Daoy (cell line): ENCODE results near the gene MVK. TPM values are rescaled to one million over a fixed set of nuclear protein-coding genes. Genes with fewer than 3 reads are reported as not detected.

Experiments
- DNase-seq: peaks from one replicate; pipeline ENCODE4 v3.0.0-alpha.2; 2015; ENCODE audit warnings: low read depth
- total RNA-seq: library from RNA; depleted of rRNA; stranded (reverse); fragments of >200 nt; shearing (Covaris generic); gene quantifications from 2 replicates; pipeline ENCODE4 v1.2.3, GENCODE V29; 2014; rRNA removed

MVK gene
- total RNA-seq = 23.6 and 30.9 TPM in 2 replicates

DNA sequence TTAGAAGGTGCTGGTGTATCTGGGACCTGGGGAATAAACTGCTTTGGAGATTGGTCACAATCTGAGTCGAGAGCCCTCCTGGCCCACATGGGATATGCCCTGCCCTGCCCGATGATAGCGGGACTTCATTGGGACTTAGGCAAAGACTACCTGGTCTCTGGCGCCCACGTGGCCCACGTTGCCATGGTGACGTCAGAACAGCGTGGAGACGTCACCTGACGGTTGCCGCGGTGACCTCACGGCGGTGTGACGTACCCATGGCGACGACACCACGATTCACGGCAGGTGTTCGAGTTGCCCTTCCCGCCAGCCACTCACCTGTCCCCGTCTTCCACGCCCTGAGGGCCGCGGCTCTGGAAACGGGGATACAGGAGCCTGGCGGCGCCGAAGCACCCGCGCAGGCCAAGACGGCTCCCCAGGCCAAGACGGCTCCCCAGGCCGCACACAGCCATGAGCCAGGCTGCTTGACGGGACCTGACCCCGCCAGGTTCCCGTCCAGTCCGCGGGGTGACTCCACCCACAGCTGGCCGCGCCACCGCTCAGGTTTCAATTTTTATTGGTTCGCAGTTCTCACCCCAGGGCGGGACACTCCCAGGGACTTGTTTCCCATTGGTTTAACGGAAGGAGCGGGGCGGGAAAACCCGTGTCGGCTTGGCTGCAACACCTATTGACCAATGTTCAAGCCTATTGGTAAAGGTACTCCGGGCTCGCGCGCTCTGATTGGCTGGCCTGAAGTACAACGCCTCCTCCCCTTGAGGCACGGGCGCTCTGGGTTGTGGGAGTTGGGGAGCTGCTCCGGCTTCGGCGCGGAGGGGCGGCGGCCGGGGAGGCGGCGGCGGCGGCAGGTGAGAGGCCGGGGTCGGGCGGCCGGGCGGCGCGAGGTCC, at the start of gene MVK, which contains the start of gene MMAB:
Gene MVK (plus strand): TSS at position 766 of the 885 bp plus-strand sequence. CDS start 1,029 bp downstream, outside the sequence.
Gene MMAB (minus strand): TSS at position 476 of the 885 bp plus-strand sequence. CDS start 24 bp downstream, at position 452.
- DNase-seq = peak; percentile 99

DNA sequence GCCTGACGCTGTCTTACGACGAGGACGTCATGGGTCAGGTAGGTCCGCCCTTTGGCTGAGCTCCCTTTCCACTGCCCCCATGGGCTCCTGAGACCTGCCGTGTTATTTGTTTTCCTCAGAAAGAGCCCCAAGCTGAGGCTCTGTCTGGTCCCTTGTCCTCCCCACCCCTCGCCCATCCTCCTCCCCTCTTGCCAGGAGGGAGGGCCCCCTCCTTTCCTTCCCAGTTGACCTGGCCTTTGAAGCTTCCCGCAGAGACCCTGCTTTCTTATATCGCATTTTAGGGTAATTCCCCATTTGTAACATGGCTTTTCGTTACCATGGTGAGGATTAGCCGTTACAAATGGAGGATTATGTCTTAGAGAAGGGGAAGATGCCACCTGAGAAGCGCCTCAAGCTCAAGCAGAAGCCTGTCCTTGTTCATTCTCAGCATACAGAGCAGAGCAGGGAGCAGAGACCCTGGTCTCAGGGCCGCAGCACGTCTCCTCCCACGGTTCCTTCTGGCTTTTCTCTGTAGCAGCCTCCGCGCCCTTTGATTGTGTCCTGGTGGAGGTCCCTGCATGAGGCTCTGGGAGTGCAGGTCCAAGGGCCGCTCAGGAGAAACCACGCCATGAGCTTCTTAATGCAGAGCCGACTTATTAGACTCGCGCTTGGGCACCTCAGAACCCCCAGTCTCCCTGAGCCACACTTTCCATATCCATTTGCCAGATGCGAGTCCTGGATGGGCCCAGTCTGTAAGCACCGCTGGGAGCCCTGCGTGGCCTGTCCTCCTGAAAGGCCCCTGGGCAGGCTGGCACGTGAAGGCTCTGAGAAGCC, 48.9 kb upstream of the MVK start:
- DNase-seq = no peak

DNA sequence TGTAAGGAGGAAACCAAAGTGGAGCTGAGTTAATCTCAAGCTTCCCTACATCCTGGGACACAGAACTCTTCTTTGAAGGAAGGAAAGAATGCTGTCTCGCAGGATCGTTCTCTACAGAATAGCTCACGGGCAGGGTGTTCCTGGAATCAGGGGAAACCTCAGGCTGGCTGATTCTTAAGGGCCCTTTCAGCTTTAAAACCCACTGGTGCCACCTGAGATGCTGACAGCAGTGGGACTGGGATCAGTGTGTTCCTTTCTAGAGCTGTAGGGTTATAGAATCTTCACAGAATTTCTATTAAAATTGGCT, 48.4 kb upstream of the MVK start:
- no peak for DNase-seq

DNA sequence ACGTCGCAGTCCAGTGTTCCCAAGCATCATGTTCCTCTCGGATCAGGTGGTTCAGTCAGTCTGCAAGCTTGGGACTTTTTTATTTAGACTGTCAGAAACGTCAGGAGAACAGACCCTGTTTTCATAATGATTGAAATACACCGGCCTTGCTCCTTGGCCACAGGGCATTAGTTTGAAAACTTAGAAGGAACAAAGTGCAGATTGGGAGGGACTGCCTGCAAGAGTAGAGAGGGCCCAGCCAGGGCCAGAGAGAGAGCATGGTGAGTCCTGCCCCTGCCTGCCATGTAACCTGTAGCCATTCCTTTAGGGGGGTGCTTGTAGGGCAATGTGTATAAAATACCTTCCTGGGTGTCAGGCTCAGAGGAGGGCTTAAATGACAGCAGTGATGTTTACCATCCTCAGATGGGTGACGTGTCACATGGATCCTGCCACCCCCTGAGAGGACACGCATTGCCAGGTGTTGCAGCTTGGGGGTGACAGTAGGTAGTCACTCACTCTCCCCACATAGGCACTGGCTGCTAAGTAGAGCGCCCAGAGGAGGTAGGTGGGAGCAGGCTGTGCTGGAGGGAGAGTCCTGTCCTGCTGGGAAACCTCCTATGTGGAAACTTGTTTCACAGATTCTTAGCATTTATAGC, 46.0 kb upstream of the MVK start:
- DNase-seq = no peak

DNA sequence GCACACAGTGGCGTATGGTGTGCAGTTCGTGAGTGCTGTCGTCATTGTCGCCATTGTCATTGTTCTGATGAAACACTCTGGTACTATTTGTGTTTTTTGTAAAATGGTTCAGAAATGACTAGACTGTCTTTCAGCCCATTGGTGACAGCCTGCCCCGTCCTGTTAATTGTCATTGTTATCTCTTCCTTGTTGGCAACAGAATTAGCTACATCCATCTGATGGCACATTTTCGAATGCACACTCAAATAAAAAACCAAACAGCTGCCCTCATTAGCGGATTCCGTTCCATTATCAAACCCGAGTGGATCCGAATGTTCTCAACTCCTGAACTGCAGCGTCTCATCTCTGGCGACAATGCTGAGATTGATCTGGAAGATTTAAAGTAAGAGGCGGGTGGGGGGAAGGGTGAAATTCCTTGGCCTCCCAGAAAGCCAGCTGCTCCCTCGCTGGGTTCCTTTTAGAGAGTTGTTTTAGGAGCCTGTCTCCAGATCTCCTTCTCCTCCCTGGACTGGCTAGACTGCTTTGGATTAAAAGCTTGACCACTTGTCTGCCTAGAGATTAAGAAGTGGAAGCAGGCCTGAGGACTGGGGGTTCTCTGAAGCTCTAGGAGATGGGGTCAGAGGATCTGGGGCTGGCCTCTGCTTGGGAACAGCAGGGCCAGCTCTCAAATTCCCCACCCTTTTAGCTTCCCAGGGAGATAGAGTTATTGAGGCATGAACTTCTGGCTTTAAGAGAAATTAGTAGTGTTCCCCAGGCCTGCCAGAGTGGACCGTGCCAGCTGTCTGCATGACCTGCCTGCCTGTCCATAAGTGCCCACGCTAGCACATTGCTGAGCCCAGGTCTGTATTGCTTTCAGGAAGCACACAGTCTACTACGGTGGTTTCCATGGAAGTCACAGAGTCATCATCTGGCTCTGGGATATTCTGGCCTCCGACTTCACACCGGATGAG, 43.6 kb upstream of the MVK start:
- no peak for DNase-seq

DNA sequence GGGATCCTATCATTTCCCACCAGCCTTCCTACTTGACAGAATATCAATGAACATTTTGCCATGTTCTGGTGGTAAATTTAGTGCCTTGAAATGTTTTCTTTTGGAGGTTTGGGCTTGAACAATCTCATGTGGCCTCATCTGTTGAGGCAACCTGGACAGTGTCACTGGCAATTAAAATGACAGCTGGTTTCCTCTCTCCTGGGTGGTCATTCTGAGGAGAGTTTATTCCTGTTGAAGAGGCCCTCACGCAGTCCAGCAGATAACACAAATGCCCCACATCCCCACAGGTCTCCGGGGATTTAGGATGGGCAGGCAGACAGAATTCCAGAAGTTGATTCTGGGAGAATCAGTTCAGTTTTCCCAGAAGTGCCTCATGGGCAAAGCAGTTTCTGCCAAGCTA, 42.2 kb upstream of the MVK start:
- DNase-seq = no peak

DNA sequence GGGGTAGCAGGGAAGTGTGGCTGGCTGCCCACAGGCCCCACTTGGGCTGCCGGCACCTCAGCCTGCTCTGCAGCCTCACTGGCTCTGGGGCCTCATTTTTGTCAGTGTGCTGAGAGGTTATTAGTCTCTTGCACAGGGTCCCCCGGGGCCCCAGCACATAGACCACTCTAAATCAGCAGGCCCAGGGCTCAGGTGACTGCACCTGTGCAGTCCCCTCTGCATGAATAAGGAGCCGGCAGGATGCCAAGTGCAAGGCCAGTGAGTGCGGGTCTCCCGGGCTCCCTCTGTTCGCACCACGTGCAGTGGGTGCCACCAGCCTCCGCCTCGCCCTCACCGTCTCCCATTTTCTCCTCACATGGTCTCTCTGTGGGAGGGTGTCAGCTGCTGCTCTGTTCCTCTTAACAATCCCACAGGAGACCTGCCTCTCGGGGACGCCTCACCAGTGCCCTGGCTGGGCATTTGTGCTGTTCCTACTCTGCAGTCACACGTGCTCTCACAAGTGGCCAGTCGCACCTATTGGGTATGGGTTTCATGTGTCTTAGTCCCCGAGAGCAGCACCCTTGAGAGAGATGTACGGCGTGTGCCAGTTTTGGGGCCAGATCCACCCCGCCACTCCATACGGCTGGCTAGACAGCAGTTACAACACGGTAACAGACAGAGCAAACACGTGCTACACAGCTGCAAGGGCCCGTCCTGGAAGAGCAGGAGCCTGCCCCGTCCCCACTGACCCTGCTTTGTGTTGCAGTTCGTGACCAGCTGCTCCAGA, 40.7 kb upstream of the MVK start:
- DNase-seq = no peak

DNA sequence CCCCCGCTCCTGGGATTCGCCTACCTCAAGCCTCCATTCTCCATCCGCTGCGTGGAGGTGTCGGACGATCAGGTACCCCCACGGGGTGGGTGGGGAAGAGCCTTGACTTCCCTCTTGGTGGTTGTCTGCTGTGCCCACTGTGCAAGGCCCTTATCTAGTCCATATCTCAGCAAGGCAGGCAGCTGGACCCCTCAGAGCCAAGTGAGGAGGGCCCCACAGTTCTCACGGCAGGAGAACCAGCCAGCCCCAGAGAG, 40.2 kb upstream of the MVK start:
- DNase-seq = no peak

DNA sequence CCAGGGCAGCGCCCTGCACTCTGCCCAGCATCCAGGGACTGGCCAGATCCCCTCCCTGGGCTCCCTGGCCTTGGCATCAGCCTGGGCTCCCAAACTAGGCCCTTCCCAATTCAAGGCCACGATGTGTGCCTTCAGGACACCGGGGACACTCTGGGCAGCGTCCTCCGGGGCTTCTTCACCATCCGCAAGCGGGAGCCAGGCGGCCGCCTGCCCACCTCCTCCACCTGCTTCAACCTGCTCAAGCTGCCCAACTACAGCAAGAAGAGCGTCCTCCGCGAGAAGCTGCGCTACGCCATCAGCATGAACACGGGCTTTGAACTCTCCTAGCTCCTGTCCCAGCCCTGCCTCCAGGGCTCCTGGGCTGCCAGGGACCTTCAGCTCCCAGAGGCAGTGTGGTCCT, 39.1 kb upstream of the MVK start:
- DNase-seq = no peak

DNA sequence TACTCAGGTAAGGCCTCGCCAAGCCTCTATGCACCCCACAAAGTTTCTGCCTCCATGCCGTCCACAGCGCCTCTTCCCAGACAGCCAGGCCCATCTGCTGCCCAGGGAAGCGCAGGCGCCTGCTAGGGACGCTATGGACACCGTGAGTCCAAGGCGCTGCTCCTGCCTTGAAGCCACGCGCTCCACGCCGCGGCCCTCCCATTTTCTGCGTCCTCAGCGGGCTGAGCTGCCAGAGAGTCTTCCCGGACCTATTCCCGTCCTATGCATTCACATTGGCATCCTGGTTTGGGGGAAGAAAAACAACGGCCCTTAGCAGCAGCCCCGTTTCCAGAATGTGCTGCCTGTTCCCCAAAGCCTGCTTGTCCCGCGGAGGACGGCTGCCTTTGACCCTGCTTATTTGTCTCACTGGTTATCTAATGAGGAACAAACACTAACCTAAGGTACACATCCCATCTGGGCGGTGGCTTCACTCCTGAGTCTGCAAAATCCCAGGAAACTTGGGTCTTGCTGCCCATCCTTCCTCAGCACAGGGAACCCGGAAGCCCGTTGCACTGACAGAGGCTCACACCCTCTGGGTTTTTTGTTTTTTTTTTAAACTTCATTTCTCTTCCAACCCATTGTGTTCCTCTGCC, 38.2 kb upstream of the MVK start:
- DNase-seq = no peak

DNA sequence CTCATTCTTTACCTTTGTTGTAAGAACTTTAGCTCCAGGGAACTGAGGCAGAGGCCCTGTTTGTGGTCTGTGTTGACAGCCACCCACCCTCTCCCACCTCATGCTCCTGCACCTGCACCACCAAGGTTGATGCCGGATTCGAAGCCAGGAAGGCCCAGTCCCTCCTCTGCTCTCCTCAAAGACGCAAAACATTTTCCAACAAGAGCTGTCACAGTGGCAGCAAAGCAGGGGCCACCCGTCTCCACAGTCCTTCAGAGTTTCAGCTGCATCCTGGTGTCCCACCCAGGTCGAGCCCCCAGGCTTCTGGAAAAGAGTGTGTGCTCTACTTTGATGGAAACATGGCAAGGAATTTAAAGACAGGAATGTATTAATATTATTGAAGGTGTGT, 37.7 kb upstream of the MVK start:
- DNase-seq = no peak

DNA sequence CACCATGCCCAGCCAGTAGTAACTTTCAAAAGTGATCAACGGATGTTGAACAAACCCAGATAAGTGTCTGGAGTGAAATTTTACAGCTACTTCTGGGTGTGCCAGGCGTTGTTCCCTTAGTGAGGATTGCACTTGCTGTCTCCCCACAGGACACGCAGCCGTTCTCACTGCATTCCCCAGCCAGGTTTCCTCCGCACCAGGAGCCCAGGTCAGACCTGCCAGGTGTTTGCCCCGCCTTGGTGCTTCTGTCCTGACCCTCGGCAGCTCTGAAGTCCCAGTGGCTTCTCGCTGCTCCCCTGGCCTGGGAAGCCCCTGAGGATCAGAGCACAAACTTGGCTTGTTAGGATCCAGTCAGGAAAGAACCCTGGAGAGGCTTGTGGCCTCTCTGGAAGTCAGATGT, 36.5 kb upstream of the MVK start:
- no peak for DNase-seq

DNA sequence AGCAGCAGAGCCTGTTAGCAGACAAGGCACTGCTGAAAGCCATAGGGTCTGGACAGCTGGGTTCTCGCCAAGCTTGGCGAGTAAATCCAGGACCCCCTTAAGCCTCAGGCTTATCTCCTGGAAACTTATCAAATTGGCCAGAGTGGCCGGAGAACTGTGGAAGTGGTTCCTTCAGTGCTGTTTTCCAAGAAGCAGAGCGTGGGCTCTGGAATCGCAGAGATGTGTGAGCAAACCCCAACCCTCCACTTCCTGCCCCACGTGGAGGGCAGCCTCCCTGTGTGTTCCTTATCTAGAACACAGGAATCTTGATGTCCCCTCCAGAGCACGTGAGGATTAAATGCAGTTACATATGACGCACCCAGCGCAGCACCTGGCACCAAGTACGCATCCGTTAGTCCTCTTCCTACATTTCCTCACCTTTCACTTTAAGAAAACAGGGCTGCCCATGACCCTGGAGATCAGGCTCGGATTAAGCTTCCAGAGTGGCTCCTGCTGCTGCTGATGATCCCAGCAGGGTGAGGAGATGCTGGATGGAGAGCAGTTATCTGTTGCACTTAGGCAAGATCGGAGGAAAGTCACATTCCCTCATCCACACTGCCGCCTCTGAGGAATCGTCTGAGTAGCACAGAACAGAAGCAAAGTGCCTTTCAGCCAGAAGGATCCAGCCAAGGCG, 35.3 kb upstream of the MVK start:
- DNase-seq = no peak

DNA sequence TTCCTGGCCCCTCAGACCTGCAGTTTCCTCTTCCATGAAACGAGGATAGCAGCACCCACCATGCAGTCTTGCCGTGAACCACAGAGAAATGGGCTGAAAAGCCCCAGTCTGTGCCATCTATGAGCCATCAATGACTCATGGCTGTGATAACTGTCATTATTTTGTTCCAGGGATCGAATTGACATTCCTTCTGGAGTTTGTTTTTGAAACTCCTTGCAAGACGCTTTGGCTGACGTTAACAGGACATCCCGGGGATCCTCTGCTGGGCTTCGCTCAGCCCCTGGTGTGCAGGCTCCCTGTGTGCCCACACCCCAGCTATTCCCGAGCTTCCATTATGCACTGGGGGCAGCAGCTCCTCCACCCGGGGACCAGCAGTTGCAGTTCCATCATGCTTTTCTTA, 34.1 kb upstream of the MVK start:
- DNase-seq = peak; percentile 59

DNA sequence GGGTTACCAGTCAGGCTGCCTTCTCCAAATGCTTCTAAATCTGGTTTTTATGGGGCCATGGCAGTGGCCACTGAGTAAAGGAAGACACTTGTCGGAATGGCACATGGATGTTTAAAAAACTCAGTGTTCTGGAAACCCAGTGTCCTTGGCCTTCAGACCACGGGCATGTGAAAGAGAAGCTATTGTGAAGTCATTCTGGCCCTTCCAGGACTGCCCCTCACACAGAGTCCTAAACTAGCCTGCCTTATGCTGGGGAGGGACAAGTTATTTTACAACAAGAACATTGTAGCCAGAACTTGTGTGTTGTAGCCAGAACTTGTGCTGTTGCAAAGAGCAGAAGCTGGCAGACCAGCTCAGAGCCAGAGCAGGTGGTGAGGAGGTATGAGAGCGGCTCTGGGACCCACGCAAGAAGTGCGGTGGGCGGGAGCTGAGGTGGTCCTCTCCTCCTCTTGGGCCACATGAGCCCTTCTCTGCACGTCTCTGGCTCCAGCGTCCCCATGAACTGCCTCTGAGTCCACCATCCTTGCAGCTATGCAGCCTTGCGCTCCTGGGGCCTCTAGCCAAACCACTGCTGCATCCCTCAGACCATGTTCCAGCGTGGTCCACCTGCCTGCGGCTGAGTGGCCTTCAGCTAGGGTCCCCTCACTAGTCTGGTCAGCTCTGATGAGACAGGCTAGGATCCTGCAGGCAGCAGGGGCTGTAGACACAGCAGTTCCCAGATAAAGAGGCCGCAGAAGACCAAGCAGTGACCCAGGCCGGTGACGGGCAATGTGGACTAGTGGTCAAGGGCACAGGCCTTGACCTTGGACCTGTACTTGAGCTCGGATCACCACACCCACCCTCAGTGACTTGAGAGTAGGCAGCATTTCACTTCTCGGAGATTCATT, 32.8 kb upstream of the MVK start:
- DNase-seq = no peak

DNA sequence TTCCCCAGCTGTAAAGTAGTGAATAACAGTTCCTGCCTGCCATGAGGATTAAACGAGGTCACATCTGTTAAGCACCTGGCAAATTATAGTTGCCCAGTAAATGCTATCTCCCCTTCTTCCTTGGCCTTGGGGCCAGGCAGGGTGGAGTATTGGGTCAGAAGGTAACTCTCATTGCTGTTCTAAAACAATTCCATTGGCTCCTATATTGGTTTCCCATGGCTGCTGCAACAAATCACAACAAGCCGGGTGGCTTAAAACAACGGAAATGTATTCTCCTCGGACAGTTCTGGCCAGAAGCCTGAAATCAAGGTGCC, 32.2 kb upstream of the MVK start:
- no peak for DNase-seq

DNA sequence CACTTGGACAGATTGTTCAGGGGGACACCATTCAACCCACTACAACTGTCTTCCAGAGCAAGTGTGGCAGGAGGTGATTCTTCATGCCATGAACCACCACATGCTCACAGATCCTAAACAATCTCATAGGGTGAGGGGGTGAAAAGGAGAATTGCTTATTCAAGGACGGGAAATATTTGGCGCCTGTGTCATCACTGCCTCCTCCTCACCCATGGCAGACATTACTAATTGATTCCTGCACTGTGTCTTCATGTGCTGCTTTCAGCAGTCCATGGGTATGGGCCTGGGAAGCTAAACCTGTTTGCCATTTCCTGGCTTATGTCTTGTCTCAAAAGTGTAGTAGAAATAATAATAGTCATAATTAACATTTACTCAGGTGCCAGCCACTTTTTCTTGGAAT, 31.6 kb upstream of the MVK start:
- peak; percentile 58 for DNase-seq

DNA sequence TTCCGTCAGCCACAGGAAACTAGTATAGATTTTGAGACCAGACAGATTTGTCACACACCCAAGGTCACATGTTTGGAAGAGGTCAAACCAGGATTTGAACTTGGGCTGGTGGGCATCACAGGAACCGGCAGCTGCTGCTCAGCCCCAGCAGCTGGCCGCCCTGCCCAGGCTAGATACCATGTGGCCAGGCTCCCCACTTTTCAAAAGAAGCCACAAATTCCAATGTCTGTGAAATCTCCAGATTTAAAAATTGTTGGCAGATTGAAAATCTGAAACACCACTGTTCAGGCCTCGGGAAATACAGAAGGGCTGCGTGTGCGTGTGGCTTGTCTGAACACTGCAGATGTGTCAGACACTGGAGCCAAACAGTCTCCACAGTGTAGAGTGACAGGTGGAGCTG, 30.7 kb upstream of the MVK start:
- DNase-seq = no peak

DNA sequence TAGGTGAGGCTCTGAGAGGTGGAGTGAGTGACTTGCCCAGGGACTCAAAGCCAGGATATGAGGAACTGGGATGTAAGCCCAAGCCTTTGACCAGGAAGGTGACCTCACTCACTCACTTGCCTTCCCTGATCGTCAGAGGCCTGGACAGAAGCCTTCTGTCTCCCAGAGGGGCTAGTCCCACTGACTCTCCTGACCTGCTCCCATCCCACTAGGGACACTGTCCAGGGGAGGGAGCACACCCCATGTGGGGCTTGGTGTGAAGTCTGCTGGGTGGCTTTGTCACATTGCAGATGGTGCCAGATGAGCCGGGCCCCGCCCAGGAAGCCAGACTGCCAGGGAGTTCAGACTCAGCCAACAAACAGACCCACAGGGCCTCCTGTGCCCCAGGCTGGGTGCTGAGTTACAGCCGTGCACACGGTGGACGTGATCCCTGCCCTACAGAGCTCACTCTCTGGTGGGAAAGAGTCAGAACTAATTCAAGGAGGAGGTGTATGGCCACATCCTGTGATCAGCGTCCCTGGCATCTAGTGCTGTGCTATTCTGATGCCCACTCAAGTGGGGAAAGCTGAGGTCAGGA, 28.6 kb upstream of the MVK start:
- DNase-seq = peak; percentile 83
